Mucosa of rectum (tissue), 2 donors: ENCODE results near the gene MIAT.

Experiments
- H3K27ac ChIP-seq, 2 donors: one replicate each; pipeline ENCODE4 v1.7.0; 2013; ENCODE audit warnings: inconsistent platforms in 2 of 2, low read depth in 2 of 2, low read length in 2 of 2
- H3K27me3 ChIP-seq, 2 donors: one replicate each; pipeline ENCODE4 v1.7.0; 2013; ENCODE audit warnings: low read length in 2 of 2; ENCODE audit not compliant: control insufficient read depth in 2 of 2, insufficient read depth in 2 of 2
- H3K36me3 ChIP-seq, 2 donors: one replicate each; pipeline ENCODE4 v1.7.0; 2013; ENCODE audit warnings: low read length in 2 of 2; ENCODE audit not compliant: control insufficient read depth in 2 of 2, insufficient read depth in 2 of 2
- H3K4me1 ChIP-seq, 2 donors: one replicate each; pipeline ENCODE4 v1.7.0; 2013; ENCODE audit warnings: low read length in 2 of 2, mild to moderate bottlenecking in 1 of 2; ENCODE audit not compliant: control insufficient read depth in 2 of 2, insufficient read depth in 2 of 2
- H3K4me3 ChIP-seq, 2 donors: one replicate each; pipeline ENCODE4 v1.7.0; 2013; ENCODE audit warnings: low read length in 2 of 2
- H3K9ac ChIP-seq, 2 donors: one replicate each; pipeline ENCODE4 v1.7.0; 2013; ENCODE audit warnings: low read length in 2 of 2, low read depth in 1 of 2, mild to moderate bottlenecking in 1 of 2
- H3K9me3 ChIP-seq, 2 donors: one replicate each; pipeline ENCODE4 v1.7.0; 2013; ENCODE audit warnings: low read length in 2 of 2; ENCODE audit not compliant: control insufficient read depth in 2 of 2
- donor health status: healthy.
- donor health status: Normal muscosa, but diverticular disease.

MIAT gene

DNA sequence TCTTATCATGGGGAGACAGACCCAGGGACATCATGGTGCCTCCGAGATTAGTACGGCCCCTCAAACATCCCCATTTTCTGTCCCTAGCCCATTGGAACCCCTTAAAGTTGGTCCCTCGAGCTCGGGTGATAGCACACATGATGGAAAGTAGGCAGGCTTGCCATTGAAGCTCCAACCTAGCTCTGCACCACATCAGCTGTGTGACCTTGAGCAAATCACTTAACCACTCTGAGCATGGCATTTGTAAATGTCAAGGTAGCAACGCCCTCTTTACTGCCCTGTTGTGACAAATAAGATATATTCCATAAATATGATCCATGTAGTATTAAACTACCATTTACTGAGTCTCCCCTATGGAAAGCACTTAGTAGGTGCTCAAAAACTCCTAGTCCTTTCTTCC is 61.1 kb downstream of the MIAT start:
- Histone ChIP-seq H3K4me3 (no peak overlapping the region), H3K27ac (no peak overlapping the region), H3K27me3 (no peaks in the 10 kb centered on the region), H3K9me3 (no peaks in the 10 kb centered on the region), H3K36me3 (peaks cover 0 to 23% of the 10 kb centered on the region in 2 donors), H3K9ac (no peak overlapping the region), H3K4me1 (no peaks in the 10 kb centered on the region)

- no peaks in the 10 kb centered on the region for H3K4me1 ChIP-seq
- no peak overlapping the region for H3K27ac ChIP-seq
- H3K9me3 ChIP-seq = no peaks in the 10 kb centered on the region
- H3K4me3 ChIP-seq = no peak overlapping the region
- no peak overlapping the region for H3K9ac ChIP-seq
- no peaks in the 10 kb centered on the region for H3K27me3 ChIP-seq
- peaks cover 0 to 23% of the 10 kb centered on the region in 2 donors for H3K36me3 ChIP-seq
These were observed 61.5 kb downstream of the MIAT start for GRCh38 chr22:26718905-26719304.

- no peaks in the 10 kb centered on the region for H3K4me1 ChIP-seq
- H3K4me3 ChIP-seq = no peak overlapping the region
- no peak overlapping the region for H3K27ac ChIP-seq
- peaks cover 0 to 22% of the 10 kb centered on the region in 2 donors for H3K36me3 ChIP-seq
- no peaks in the 10 kb centered on the region for H3K27me3 ChIP-seq
- no peak overlapping the region for H3K9ac ChIP-seq
- H3K9me3 ChIP-seq = no peaks in the 10 kb centered on the region
These were observed 64.8 kb downstream of the MIAT start for GRCh38 chr22:26722159-26722558.

GRCh38 chr22:26724414-26724813 is 67.0 kb downstream of the MIAT start:
- Histone ChIP-seq H3K27me3 (no peaks in the 10 kb centered on the region), H3K4me1 (no peaks in the 10 kb centered on the region), H3K9me3 (no peaks in the 10 kb centered on the region), H3K36me3 (peaks cover 0 to 9% of the 10 kb centered on the region in 2 donors), H3K4me3 (no peak overlapping the region), H3K27ac (no peak overlapping the region), H3K9ac (no peak overlapping the region)

DNA sequence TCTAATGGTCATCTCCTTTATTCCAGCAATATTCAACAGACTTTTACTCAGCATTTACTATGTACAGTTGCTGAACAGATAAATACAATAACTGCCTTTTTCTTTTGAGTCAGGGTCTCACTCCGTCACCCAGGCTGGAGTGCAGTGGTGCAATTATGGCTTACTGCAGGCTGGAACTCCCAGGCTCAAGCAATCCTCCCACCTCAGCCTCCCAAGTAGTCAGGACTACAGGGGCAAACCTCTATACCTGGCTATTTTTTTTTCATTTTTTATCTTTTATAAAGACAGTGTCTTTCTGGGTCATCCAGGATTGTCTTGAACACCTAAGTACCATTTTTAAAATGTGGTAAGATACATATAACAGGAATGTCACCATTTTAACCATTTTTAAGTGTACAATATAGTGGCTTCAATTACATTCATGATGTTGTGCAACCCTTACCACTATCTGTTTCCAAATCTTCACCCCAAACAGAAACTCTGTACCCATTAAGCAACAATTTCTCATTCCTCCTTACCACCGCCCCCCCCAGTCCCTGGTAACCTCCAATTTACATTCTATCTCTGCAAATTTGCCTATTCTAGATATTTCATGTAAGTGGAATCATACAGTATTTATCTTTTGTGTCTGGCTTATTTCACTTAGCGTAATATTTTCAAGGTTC is 67.8 kb downstream of the MIAT start:
- no peaks in the 10 kb centered on the region for H3K4me1 ChIP-seq
- peaks cover 0 to 6% of the 10 kb centered on the region in 2 donors for H3K36me3 ChIP-seq
- H3K27ac ChIP-seq = no peak overlapping the region
- H3K9ac ChIP-seq = no peak overlapping the region
- H3K9me3 ChIP-seq = no peaks in the 10 kb centered on the region
- H3K4me3 ChIP-seq = no peak overlapping the region
- no peaks in the 10 kb centered on the region for H3K27me3 ChIP-seq
